Upper lobe of left lung (tissue), 6 donors: ENCODE data around the gene CFAP100. TPM values are rescaled to one million over a fixed set of nuclear protein-coding genes. Genes with fewer than 3 reads are reported as not detected.

Experiments
- ATAC-seq, 2 donors: fragments of 200-7000 bp; cut with Tn5 transposase; one replicate each; pipeline ENCODE4 v1.9.1; 2022; ENCODE audit warnings: mild to moderate bottlenecking in 2 of 2, moderate library complexity in 2 of 2; ENCODE audit not compliant: low FRiP score in 2 of 2
- DNase-seq, 2 donors: peaks; one replicate each; pipeline ENCODE4 v3.0.0-alpha.2; 2019 to 2020
- H3K27ac ChIP-seq, 4 donors: fragments of 200-600 bp; sonication (generic); one replicate each; pipeline ENCODE4 v1.5.1; 2016 to 2019
- H3K27me3 ChIP-seq, 4 donors: fragments of 200-600 bp; sonication (generic); one replicate each; pipeline ENCODE4 v1.5.1; 2017 to 2019
- H3K36me3 ChIP-seq, 4 donors: fragments of 200-600 bp; sonication (generic); one replicate each; pipeline ENCODE4 v1.5.1; 2016 to 2019
- H3K4me1 ChIP-seq, 4 donors: fragments of 200-600 bp; sonication (generic); one replicate each; pipeline ENCODE4 v1.5.1; 2018 to 2019
- H3K4me3 ChIP-seq, 4 donors: fragments of 200-600 bp; sonication (generic); one replicate each; pipeline ENCODE4 v1.5.1; 2017 to 2019; ENCODE audit warnings: mild to moderate bottlenecking in 2 of 4, moderate library complexity in 1 of 4
- H3K9me3 ChIP-seq, 4 donors: fragments of 200-600 bp; sonication (generic); one replicate each; pipeline ENCODE4 v1.5.1; 2018 to 2019
- EP300 ChIP-seq, 4 donors: sonication (generic); formaldehyde crosslinking; IDR thresholded peaks; one replicate each; pipeline ENCODE4 v1.5.1; 2017; ENCODE audit warnings: antibody characterized with exemption in 4 of 4, control low read depth in 2 of 4
- POLR2A ChIP-seq, 4 donors: fragments of 450-650 bp; IDR thresholded peaks; one replicate each; pipeline ENCODE4 v1.5.1; 2016 to 2017; ENCODE audit warnings: antibody characterized with exemption in 4 of 4, mild to moderate bottlenecking in 2 of 4
- POLR2AphosphoS5 ChIP-seq, 2 donors: sonication (generic); formaldehyde crosslinking; IDR thresholded peaks; one replicate each; pipeline ENCODE4 v1.5.1; 2017; ENCODE audit warnings: antibody characterized with exemption in 2 of 2
- WGBS, 2 donors: methylation state at CpG; one replicate each; pipeline ENCODE4 v1.1.5; 2017 to 2018; 5-methylcytosine and 5-hydroxymethylcytosine counted together
- total RNA-seq, 6 donors: library from RNA; depleted of rRNA in 4 of 6; stranded (reverse); fragments of >200 nt in 4 of 6; gene quantifications; one replicate each; pipeline versions ENCODE4 v1.1.0 to v1.2.1, GENCODE V29; 2016 to 2021
- TF ChIP-seq, protein P1 (sequence below), 6 experiments: fragments of 450-650 bp in 4 of 6; fragments of 200-600 bp in 2 of 6; sonication (generic) in 2 of 6; IDR thresholded peaks; one replicate each; pipeline ENCODE4 v1.5.1; 2016 to 2019; ENCODE audit warnings: antibody characterized with exemption in 6 of 6
- donor health status: DM: no; HTN: no; CAD: no; lungs with moderate emphysema.
- donor health status: DM: no; HTN: yes; CAD: no; lungs with severe emphysema.

CFAP100 gene
- total RNA-seq, 6 donors from 2014 or later, result 0.09 to 57.9 (median 21.6) TPM

GRCh38 chr3:126445506-126445905 lies 50.8 kb downstream of the CFAP100 start:
- DNase-seq, result no peak
- 61 to 79% methylated on average over 3 to 5 of the region's 5 CpGs for WGBS, 2 donors
- ATAC-seq, result no peak
- TF ChIP-seq, protein P1, sequence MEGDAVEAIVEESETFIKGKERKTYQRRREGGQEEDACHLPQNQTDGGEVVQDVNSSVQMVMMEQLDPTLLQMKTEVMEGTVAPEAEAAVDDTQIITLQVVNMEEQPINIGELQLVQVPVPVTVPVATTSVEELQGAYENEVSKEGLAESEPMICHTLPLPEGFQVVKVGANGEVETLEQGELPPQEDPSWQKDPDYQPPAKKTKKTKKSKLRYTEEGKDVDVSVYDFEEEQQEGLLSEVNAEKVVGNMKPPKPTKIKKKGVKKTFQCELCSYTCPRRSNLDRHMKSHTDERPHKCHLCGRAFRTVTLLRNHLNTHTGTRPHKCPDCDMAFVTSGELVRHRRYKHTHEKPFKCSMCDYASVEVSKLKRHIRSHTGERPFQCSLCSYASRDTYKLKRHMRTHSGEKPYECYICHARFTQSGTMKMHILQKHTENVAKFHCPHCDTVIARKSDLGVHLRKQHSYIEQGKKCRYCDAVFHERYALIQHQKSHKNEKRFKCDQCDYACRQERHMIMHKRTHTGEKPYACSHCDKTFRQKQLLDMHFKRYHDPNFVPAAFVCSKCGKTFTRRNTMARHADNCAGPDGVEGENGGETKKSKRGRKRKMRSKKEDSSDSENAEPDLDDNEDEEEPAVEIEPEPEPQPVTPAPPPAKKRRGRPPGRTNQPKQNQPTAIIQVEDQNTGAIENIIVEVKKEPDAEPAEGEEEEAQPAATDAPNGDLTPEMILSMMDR (IDR thresholded peaks at IDR 0.05), result no peak
- TF ChIP-seq POLR2A (IDR thresholded peaks at IDR 0.05) (no peak), EP300 (IDR thresholded peaks at IDR 0.05) (no peak), POLR2AphosphoS5 (IDR thresholded peaks at IDR 0.05) (no peak)
- Histone ChIP-seq H3K27me3 (no peaks in the 10 kb centered on the region), H3K4me3 (no peak overlapping the region), H3K36me3 (peaks cover 7 to 45% (median 33%) of the 10 kb centered on the region in 4 donors), H3K27ac (peak overlapping the region in 1 of 4 donors; percentile 10), H3K9me3 (no peaks in the 10 kb centered on the region), H3K4me1 (peaks cover 0 to 5% (median 0%) of the 10 kb centered on the region in 4 donors)

- 84 to 88% methylated on average over 7 to 8 of the region's 8 CpGs for WGBS, 2 donors
- DNase-seq (no peak), ATAC-seq (no peak)
- Histone ChIP-seq H3K27ac (no peak overlapping the region), H3K4me3 (no peak overlapping the region), H3K4me1 (peaks cover 0 to 5% (median 0%) of the 10 kb centered on the region in 4 donors), H3K36me3 (peaks cover 7 to 45% (median 38%) of the 10 kb centered on the region in 4 donors), H3K9me3 (no peaks in the 10 kb centered on the region), H3K27me3 (no peaks in the 10 kb centered on the region)
- TF ChIP-seq POLR2AphosphoS5 (IDR thresholded peaks at IDR 0.05), result no peak
- TF ChIP-seq, protein P1 (IDR thresholded peaks at IDR 0.05), result no peak
- TF ChIP-seq POLR2A (IDR thresholded peaks at IDR 0.05), result no peak
These were observed 51.6 kb downstream of the CFAP100 start for GRCh38 chr3:126446301-126446700.

DNA sequence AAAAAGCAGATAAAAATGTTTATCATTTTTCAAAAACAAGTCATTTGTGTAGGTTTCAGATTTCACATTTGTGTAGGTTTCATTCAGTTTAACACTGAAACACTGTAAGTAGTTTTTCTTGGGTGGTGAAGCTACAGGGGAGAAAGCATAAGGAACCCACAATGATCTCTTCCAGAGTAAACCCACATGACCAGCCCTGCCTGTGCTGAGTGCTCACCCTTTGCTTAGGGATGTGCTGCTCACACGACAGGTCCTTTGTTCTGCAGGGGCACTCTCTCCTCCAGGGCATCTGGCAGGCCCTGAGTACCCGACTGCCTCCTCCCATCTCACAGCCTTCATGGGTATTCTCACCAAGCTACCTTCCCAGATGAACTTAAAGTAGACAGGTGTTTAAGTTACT lies 52.1 kb downstream of the CFAP100 start:
- Histone ChIP-seq H3K27me3 (no peaks in the 10 kb centered on the region), H3K36me3 (peaks cover 7 to 45% (median 38%) of the 10 kb centered on the region in 4 donors), H3K4me1 (peaks cover 0 to 5% (median 0%) of the 10 kb centered on the region in 4 donors), H3K4me3 (no peak overlapping the region), H3K9me3 (no peaks in the 10 kb centered on the region), H3K27ac (no peak overlapping the region)
- no peak for DNase-seq
- 85 to 89% methylated on average over 2 of the region's 2 CpGs for WGBS, 2 donors
- no peak for ATAC-seq
- TF ChIP-seq POLR2A (IDR thresholded peaks at IDR 0.05) (no peak), POLR2AphosphoS5 (IDR thresholded peaks at IDR 0.05) (no peak), EP300 (IDR thresholded peaks at IDR 0.05) (no peak)
- TF ChIP-seq, protein P1 (IDR thresholded peaks at IDR 0.05), result no peak

GRCh38 chr3:126447456-126448106 lies 52.9 kb downstream of the CFAP100 start:
- H3K27me3 ChIP-seq, result no peaks in the 10 kb centered on the region
- no peak overlapping the region for H3K4me3 ChIP-seq

More at GRCh38 chr3:126447456-126448106, 52.9 kb downstream of the CFAP100 start:
- 83 to 88% methylated on average over 12 of the region's 12 CpGs for WGBS, 2 donors
- Histone ChIP-seq H3K36me3 (peaks cover 7 to 53% (median 40%) of the 10 kb centered on the region in 4 donors), H3K27ac (no peak overlapping the region), H3K9me3 (no peaks in the 10 kb centered on the region), H3K4me1 (peaks cover 0 to 5% (median 0%) of the 10 kb centered on the region in 4 donors)
- ATAC-seq, result no peak
- TF ChIP-seq, protein P1 (IDR thresholded peaks at IDR 0.05), result no peak
- TF ChIP-seq EP300 (IDR thresholded peaks at IDR 0.05) (no peak), POLR2A (IDR thresholded peaks at IDR 0.05) (no peak), POLR2AphosphoS5 (IDR thresholded peaks at IDR 0.05) (no peak)
- no peak for DNase-seq
